Measurements from ENCODE around the gene IL2RA. TPM values are rescaled to one million over a fixed set of nuclear protein-coding genes. Genes with fewer than 3 reads are reported as not detected.
A peak's percentile ranks its signal among the peaks of the same experiment; 100 is the strongest.

Gene IL2RA
- total RNA-seq, 3 donors from 2014 or later = 0.33 to 1.3 (median 0.88) TPM

DNA sequence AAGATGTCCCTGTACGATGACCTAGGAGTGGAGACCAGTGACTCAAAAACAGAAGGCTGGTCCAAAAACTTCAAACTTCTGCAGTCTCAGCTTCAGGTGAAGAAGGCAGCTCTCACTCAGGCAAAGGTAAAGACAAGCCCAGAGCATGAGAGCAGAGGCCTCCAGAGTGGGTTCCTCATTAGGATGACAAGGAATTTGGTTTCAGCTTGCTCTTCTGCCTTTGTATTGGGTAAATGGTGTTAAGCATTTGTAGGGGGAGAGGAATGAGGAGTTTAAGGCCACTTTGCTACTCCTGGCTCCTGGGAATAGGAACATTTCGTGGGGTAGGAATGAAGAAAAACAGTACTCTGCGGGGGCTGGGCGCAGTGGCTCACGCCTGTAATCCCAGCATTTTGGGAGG lies 34.9 kb upstream of the IL2RA start:
- TF ChIP-seq, protein P1, sequence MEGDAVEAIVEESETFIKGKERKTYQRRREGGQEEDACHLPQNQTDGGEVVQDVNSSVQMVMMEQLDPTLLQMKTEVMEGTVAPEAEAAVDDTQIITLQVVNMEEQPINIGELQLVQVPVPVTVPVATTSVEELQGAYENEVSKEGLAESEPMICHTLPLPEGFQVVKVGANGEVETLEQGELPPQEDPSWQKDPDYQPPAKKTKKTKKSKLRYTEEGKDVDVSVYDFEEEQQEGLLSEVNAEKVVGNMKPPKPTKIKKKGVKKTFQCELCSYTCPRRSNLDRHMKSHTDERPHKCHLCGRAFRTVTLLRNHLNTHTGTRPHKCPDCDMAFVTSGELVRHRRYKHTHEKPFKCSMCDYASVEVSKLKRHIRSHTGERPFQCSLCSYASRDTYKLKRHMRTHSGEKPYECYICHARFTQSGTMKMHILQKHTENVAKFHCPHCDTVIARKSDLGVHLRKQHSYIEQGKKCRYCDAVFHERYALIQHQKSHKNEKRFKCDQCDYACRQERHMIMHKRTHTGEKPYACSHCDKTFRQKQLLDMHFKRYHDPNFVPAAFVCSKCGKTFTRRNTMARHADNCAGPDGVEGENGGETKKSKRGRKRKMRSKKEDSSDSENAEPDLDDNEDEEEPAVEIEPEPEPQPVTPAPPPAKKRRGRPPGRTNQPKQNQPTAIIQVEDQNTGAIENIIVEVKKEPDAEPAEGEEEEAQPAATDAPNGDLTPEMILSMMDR (IDR thresholded peaks at IDR 0.05) = no peak
- TF ChIP-seq POLR2AphosphoS5 (IDR thresholded peaks at IDR 0.05) (no peak), POLR2A (IDR thresholded peaks at IDR 0.05) (no peak)
- Histone ChIP-seq H3K9me3 (no peaks in the 10 kb centered on the region), H3K4me1 (no peaks in the 10 kb centered on the region), H3K4me3 (no peak overlapping the region), H3K36me3 (no peaks in the 10 kb centered on the region), H3K27me3 (no peaks in the 10 kb centered on the region), H3K27ac (no peak overlapping the region)
- intact Hi-C loops (cut with DNase I; ENCODE audit: low total_unique reads) = no loop called here
- no peak for DNase-seq (ENCODE audit: low spot score in 2 of 2)

DNA sequence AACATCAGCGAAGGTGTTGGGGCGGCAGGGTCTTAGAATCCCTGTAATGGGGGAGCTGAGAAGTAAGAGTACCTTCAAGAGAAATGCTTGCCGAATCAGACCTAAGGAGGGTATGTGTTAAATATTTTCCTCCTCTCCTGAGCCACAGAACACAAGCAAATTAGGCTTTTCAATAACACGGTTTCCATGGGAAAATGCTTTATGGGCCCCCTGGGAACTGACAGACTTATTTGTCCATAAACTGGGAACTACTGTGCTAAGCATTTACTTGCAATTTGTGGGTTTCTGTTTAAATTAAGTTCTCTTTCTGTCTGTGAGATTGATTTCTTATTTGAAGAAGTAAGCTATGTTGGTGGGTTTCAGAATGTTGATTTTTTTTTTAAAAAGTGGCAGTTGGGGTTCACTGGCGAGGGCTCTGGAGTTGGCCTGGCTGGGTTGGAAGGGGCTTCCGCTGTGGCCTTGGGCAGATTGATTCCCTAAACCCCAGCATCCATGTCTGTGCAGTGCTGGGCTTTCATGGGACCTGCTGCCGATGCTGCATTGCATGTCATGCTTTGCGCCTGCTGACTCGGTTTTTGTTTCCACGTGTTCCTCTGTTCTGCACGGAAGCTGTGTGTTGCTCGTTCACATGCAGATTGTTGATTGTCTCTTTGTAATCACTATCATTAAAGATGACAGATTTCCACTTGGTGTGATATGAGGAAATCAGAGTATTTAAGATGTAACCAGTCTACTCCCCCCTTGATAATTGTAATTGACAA lies 33.8 kb upstream of the IL2RA start:
- TF ChIP-seq POLR2A (IDR thresholded peaks at IDR 0.05) (no peak), POLR2AphosphoS5 (IDR thresholded peaks at IDR 0.05) (no peak)
- TF ChIP-seq, protein P1 (IDR thresholded peaks at IDR 0.05) = no peak
- H3K27ac ChIP-seq = no peak overlapping the region
- H3K9me3 ChIP-seq = no peaks in the 10 kb centered on the region
- DNase-seq (ENCODE audit: low spot score in 2 of 2) = no peak
- H3K4me1 ChIP-seq = no peaks in the 10 kb centered on the region
- intact Hi-C loops (cut with DNase I; ENCODE audit: low total_unique reads) = no loop called here
- H3K36me3 ChIP-seq = no peaks in the 10 kb centered on the region
- H3K27me3 ChIP-seq = no peaks in the 10 kb centered on the region
- H3K4me3 ChIP-seq = no peak overlapping the region

DNA sequence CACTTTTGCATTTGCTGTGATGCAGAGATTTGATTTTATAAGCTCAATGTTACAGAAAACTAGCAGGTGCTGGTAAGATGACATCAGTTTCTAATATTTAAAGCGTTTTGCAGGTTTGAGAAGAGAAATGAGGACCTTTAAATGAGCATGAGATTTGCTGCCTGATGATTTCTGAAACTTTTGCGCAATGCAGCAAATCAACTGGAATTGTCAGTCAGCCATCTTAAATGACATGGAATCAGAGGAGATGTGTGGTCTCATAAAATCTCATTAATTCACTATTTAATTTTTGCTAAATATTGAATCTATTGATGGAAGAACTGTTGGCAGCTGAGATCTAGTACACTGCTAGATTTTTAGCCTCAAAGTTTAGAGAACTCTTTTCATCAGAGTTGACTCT lies 30.6 kb upstream of the IL2RA start:
- Histone ChIP-seq H3K4me1 (peaks cover 0 to 3% of the 10 kb centered on the region in 2 donors), H3K4me3 (no peak overlapping the region), H3K9me3 (no peaks in the 10 kb centered on the region), H3K27me3 (no peaks in the 10 kb centered on the region), H3K36me3 (no peaks in the 10 kb centered on the region), H3K27ac (no peak overlapping the region)
- intact Hi-C loops (cut with DNase I; ENCODE audit: low total_unique reads) = no loop called here
- no peak for DNase-seq (ENCODE audit: low spot score in 2 of 2)
- TF ChIP-seq, protein P1 (IDR thresholded peaks at IDR 0.05) = no peak
- TF ChIP-seq POLR2A (IDR thresholded peaks at IDR 0.05) = no peak
- no peak for TF ChIP-seq POLR2AphosphoS5 (IDR thresholded peaks at IDR 0.05)

DNA sequence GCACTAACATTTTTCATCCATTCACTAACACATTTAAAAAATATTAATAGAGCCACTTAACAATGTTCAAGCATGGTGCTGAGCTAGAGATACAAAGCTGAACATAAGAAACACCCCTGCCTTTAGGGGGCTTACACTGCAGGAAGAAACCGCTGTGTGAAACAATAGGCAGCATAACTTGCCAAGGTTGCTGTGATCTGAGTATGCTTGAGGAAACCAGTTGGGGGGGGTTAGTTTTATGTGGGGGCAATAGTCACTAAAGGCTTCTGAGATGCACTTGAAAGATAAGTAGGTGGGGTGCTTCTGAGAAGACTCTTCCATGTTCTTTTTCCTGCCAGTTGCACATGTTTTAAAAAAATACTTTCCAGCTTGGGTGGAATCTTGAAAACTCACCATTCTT lies 29.5 kb upstream of the IL2RA start:
- Histone ChIP-seq H3K9me3 (no peaks in the 10 kb centered on the region), H3K36me3 (no peaks in the 10 kb centered on the region), H3K27me3 (no peaks in the 10 kb centered on the region), H3K27ac (no peak overlapping the region), H3K4me3 (no peak overlapping the region), H3K4me1 (peaks cover 0 to 3% of the 10 kb centered on the region in 2 donors)
- no peak for TF ChIP-seq POLR2AphosphoS5 (IDR thresholded peaks at IDR 0.05)
- TF ChIP-seq, protein P1 (IDR thresholded peaks at IDR 0.05) = no peak
- TF ChIP-seq POLR2A (IDR thresholded peaks at IDR 0.05) = no peak
- intact Hi-C loops (cut with DNase I; ENCODE audit: low total_unique reads) = no loop called here
- no peak for DNase-seq (ENCODE audit: low spot score in 2 of 2)

DNA sequence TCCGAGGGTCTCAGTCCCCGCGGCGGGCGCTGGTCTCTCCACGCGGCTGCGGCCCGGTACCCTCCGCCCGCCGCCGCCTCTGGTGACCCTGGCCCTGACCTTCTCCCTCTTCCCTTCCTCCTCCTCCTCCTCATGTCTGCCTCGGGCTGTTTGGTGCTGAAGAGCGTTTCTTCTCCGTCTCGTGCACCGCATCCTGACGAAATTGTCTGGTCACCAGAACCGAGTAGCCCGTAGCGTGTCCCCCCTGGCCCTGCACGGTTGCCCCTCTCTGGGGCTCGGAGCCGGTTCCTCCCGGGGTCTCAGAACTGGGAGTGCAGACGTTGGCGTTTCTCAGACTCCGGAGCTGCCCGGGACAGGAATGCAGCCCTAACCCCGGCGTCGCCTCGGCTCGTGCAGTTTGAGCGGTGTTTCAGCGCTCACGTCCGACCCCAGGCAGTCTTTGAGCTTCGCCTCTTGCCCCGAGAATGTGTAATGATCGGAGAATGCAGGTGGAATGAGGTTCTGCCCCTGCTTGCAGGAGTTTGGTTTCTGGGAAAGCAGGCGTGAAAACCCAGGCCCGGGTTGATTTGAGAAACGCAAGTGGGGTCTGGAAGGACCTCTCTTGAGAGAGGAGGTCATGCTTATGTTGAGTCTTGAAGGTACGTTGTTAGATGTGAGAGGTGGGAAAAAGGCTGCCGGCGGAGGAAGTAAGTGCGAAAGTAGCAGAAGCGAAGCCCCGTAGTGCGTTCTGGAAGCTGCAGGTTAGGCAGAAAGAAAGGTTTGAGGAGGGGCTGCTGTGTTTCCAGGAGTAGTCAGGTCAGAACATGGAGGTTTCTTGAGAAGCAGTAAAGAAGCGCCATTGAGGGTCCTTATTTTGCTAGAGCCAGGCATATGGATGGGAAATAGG lies 27.4 kb upstream of the IL2RA start:
- no peaks in the 10 kb centered on the region for H3K27me3 ChIP-seq
- DNase-seq (ENCODE audit: low spot score in 2 of 2) = no peak
- H3K27ac ChIP-seq = peak overlapping the region; percentile 91 to 94
- no peaks in the 10 kb centered on the region for H3K9me3 ChIP-seq
- H3K36me3 ChIP-seq = no peaks in the 10 kb centered on the region
- intact Hi-C loops (cut with DNase I; ENCODE audit: low total_unique reads) = loop anchor here (10.0 kb wide), 1 partner anchor 145 kb away; no protein-coding TSS in a partner anchor
- no peak for TF ChIP-seq POLR2A (IDR thresholded peaks at IDR 0.05)
- TF ChIP-seq POLR2AphosphoS5 (IDR thresholded peaks at IDR 0.05) = no peak
- TF ChIP-seq, protein P1 (IDR thresholded peaks at IDR 0.05) = no peak
- H3K4me1 ChIP-seq = peaks cover 0 to 3% of the 10 kb centered on the region in 2 donors
- H3K4me3 ChIP-seq = peak overlapping the region; percentile 86 to 98 (median 97)

All from breast epithelium (tissue), 4 donors.